RWPE1 (cell line): Measurements from ENCODE around the gene SLC25A22.

Experiments
- CTCF ChIA-PET: fragments of 350-600 bp; sonication (Branson Sonifier 250); formaldehyde crosslinking; extraction: SDS; loops from one replicate; lab custom pipeline; 2021; lab: Yijun Ruan, JAX
- POLR2A ChIA-PET: fragments of 400-600 bp; formaldehyde crosslinking; extraction: SDS; loops from one replicate; lab custom pipeline; 2020; ENCODE audit warnings: antibody characterized with exemption; ENCODE audit not compliant: low non-redundant PET; lab: Yijun Ruan, JAX
- DNase-seq: peaks from one replicate; pipeline ENCODE4 v3.0.0; 2012; ENCODE audit warnings: low spot score
- H3K27ac ChIP-seq: fragments of 450-650 bp; 2 replicates; pipeline ENCODE4 v1.5.1; 2017
- CTCF ChIP-seq: fragments of 450-650 bp; conservative IDR thresholded peaks from 2 replicates; pipeline ENCODE4 v1.5.1; 2017; ENCODE audit warnings: low read depth, mild to moderate bottlenecking

SLC25A22 gene

GRCh38 chr11:824292-824880 is 26.3 kb upstream of the SLC25A22 start:
- DNase-seq: no peak
- TF ChIP-seq CTCF: no peak
- POLR2A ChIA-PET: no interaction called here
- no peak overlapping the region for H3K27ac ChIP-seq
- CTCF ChIA-PET: no interaction called here

GRCh38 chr11:823441-824291 is 25.6 kb upstream of the SLC25A22 start:
- H3K27ac ChIP-seq: peak overlapping the region; percentile 97
- CTCF ChIA-PET: no interaction called here
- POLR2A ChIA-PET: interaction anchor here (0.7 kb wide), 1 partner anchor 12 kb away, joined by 8 read pairs; no protein-coding TSS in a partner anchor
- no peak for TF ChIP-seq CTCF
- DNase-seq: no peak

GRCh38 chr11:821512-822371 is 23.7 kb upstream of the SLC25A22 start:
- ChIA-PET POLR2A (interaction anchor here (0.6 to 2.0 kb wide), 3 partner anchors 13 to 21 kb away, joined by 3 to 6 read pairs (median 3); partner anchors contain the start of genes POLR2L and TSPAN4), CTCF (no interaction called here)
- no peak for DNase-seq

GRCh38 chr11:820655-821511 is 22.8 kb upstream of the SLC25A22 start:
- H3K27ac ChIP-seq: peak overlapping the region; percentile 97
- ChIA-PET POLR2A (interaction anchor here (1.5 to 2.0 kb wide), 2 partner anchors 17 kb away, joined by 3 to 6 read pairs; no protein-coding TSS in a partner anchor), CTCF (no interaction called here)
- DNase-seq: no peak
- TF ChIP-seq CTCF: no peak

More at GRCh38 chr11:821512-822371, 23.7 kb upstream of the SLC25A22 start:
- TF ChIP-seq CTCF: no peak
- peak overlapping the region; percentile 97 for H3K27ac ChIP-seq

GRCh38 chr11:819943-820649 is 22.0 kb upstream of the SLC25A22 start:
- no peak for TF ChIP-seq CTCF
- ChIA-PET CTCF (interaction anchor here (0.8 kb wide), 1 partner anchor 232 kb away, joined by 3 read pairs; no protein-coding TSS in a partner anchor), POLR2A (interaction anchor here (1.3 to 1.6 kb wide), 4 partner anchors 11 to 22 kb away, joined by 3 to 10 read pairs (median 6); partner anchors contain the start of genes POLR2L, RPLP2 and TSPAN4)
- peak; percentile 72 for DNase-seq
- peak overlapping the region; percentile 97 for H3K27ac ChIP-seq
